GM19043 (cell line): ENCODE measurements around the gene SUPT5H.

ENCODE experiments used
- ATAC-seq: cut with Tn5 transposase; IDR thresholded peaks from one replicate; pipeline ENCODE4 v1.9.1; 2021; ENCODE audit warnings: low read depth; ENCODE audit not compliant: unreplicated experiment

SUPT5H gene

GRCh38 chr19:39489756-39490155, 44.4 kb downstream of the SUPT5H start:
- ATAC-seq: no peak

DNA sequence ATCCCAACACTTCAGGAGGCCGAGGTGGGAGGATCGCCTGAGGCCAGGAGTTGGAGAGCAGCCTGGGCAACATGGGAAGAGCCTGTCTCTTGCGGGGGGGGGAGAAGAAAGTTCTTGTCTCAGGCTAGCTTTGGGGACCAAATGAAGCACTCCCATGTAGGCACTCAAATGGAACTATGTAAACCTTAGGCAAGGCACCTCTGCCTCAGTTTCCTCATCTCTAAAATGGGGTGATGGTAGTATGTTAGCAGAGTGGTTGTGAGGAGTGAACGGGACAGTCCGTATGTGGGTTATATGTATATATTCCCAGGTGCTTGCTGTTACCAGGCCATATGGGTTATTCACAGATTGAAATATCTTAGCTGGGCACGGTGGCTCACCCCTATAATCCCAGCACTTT, 46.8 kb downstream of the SUPT5H start:
- no peak for ATAC-seq

GRCh38 chr19:39492788-39493187, 47.4 kb downstream of the SUPT5H start:
- ATAC-seq: no peak

DNA sequence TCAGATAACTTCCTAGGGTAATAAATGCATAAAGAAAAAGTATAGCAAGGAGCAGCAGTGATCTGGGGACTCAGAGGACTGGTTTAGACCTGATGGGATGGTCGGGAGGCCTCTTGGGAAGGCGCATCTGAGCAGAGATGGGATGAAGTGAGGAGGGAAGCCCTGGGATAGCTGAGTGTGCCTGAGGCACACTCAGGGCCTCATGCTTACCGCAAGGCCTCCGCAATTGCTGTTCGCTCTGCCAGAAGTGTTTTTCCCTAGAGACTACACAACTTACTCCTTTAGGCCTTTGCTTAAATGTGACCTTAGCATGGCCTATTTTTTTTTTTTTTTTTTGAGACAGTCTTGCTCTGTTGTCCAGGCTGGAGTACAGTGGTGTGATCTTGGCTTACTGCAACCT, 49.3 kb downstream of the SUPT5H start:
- no peak for ATAC-seq

DNA sequence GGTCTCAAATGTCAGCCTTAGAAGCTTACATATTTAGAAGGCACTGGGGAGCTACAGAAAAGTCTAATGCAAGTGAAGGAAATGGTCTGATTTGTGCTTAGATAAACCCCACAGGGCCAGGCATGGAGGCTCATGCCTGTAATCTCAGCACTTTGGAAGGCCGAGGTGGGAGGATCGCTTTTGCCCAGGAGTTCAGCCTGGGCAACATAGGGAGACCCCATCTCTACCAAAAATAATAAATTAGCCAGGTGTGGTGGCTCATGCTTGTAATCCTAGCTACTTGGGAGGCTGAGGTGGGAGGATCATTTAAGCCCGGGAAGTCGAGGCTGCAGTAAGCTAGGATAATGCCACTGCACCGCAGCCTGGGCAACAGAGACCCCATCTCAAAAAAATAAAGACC, 50.7 kb downstream of the SUPT5H start:
- no peak for ATAC-seq

DNA sequence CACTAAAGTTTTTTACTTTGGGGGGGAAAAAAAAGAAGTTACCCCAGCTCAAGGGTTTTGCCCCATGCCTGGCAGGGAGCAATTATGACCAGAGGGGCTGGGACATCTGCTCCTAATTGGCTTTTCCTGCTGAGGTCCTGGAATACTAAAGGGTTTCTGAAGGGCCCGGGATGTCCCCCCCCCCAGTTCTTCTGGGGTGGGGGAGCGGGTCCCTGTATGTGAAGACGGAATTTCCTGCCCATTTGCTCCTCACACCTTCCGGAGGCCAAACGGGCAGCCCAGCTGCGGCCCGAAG, 52.3 kb downstream of the SUPT5H start:
- no peak for ATAC-seq

- no peak for ATAC-seq
Observed at GRCh38 chr19:39497996-39498797, 52.8 kb downstream of the SUPT5H start.

DNA sequence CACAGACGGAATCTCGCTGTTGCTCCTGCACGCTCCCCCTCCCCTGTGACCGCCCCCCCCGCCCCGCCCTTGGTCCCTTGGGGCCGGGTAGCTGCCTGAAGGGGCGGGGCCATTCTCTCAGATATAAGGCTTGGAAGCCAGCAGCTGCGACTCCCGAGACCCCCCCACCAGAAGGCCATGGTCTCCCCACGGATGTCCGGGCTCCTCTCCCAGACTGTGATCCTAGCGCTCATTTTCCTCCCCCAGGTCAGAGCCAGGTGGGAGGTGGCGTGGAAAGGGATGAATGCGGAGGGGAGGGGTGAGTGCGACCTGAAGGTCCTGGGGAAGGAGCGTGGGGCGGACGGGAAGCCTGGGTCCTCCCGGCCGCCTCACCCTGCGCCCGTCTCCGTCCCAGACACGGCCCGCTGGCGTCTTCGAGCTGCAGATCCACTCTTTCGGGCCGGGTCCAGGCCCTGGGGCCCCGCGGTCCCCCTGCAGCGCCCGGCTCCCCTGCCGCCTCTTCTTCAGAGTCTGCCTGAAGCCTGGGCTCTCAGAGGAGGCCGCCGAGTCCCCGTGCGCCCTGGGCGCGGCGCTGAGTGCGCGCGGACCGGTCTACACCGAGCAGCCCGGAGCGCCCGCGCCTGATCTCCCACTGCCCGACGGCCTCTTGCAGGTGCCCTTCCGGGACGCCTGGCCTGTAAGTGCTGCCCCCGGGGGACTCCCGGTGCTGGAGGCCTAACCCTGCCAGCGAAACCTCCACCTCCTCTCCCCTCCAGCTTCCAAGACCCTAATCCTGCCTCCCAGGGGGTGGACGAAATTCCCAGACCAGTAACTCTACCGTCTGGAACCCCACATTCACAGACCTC, 53.6 kb downstream of the SUPT5H start, which contains the start of gene DLL3:
Gene DLL3 (plus strand): TSS at position 150 of the 845 bp plus-strand sequence. CDS start 28 bp downstream, at position 178.
- no peak for ATAC-seq

DNA sequence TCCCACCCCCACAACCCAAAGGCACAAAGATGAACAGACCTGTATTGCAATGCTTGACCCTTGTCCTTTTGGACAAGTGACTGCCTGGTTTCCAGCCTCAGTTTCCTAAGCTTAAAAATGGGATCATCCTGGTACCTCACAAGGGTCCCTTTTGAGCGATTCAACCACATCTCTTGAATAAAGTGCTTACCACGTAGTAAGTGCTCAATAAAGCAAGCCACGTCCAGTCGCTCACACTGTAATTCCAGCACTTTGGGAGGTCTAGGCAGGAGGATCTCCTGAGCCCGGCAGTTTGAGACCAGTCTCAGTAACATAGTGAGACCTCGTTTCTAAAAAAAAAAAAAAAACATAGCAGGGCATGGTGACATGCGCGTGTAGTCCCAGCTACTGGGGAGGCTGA, 54.5 kb downstream of the SUPT5H start:
- no peak for ATAC-seq

- no peak for ATAC-seq
Observed at GRCh38 chr19:39500543-39500942, 55.2 kb downstream of the SUPT5H start.

DNA sequence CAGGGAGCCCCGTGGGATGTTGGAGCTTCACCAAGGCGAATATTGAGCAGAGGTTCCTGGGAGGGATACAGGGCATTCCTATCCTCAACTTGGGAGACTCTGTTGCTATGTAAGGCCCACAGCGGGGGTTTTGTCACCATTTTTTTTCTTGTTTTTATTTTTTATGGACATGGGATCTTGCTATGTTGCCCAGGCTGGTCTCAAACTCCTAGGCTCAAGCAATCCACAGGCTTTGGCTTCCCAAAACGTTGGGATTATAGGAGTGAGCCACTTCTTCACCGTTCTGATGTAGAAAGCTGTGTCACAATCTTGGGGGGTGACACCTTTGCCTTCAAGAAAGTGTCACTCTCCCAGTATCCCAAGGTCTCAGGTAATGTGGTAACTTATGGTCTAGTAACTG, 56.0 kb downstream of the SUPT5H start:
- no peak for ATAC-seq

DNA sequence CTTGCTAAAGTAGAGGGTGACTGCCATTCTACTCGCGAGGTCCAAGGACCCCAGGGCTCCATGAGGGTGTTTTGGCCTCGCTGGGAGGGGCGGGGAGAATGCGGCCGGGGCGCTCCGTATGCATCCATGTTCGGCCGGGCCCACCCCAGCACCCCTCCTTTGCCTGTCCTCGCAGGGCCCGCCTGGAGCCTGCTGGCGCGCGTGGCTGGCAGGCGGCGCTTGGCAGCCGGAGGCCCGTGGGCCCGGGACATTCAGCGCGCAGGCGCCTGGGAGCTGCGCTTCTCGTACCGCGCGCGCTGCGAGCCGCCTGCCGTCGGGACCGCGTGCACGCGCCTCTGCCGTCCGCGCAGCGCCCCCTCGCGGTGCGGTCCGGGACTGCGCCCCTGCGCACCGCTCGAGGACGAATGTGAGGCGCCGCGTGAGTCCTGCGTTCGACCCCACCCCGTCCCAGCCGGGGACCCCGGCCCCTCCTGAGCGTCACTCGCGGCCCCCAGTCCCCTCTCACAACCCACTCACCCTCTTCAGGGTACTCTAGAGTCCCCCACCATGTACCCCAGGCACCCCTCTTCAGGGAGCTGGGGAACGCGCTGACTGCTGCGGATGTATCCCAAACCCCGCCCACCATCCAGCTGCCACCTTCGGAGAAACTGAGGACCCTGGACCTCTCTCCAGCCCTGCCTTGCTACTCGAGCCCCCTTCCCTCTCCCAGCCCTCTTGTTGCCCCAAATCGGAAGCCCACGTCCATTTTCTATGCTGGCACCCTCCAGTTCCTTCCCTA, 57.4 kb downstream of the SUPT5H start:
- no peak for ATAC-seq

GRCh38 chr19:39506598-39506943, 61.2 kb downstream of the SUPT5H start:
- no peak for ATAC-seq

- no peak for ATAC-seq
Observed at GRCh38 chr19:39506944-39507714, 61.7 kb downstream of the SUPT5H start.

GRCh38 chr19:39507715-39508364, 62.5 kb downstream of the SUPT5H start:
- no peak for ATAC-seq

DNA sequence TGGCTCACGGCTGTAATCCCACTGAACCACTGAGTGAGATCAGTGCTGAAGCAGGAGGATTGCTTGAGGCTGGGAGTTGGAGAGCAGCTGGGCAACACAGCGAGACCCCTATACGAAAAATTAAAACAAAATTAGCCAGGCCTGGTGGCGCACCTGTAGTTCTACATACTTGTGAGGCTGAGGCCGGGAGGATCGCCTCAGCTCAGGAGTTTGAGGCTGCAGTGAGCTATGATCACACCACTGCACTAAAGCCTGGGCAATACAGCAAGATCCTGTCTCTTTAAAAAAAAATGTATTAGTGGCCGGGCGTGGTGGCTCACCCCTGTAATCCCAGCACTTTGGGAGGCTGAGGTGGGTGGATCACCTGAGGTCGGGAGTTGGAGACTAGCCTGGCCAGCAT, 63.2 kb downstream of the SUPT5H start:
- ATAC-seq: no peak

DNA sequence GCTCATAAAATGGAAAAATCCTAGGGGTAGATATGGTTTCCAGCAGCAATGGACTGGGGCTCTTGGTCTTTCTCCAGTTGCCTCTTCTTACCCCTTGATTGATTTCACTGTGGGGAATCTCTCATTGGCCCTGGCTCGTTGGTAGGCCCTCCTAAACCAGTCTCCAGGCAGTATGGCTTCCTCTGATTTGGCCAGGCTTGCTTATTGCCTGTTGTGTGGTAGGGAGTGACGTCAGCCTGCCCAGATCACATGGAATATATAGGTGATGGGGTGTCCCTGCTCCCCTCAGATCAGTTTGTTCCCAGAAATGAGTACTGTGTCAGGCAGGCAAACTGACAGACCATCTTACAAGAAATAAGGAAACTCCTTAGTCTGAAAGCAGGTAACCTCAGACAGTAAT, 63.9 kb downstream of the SUPT5H start:
- no peak for ATAC-seq

DNA sequence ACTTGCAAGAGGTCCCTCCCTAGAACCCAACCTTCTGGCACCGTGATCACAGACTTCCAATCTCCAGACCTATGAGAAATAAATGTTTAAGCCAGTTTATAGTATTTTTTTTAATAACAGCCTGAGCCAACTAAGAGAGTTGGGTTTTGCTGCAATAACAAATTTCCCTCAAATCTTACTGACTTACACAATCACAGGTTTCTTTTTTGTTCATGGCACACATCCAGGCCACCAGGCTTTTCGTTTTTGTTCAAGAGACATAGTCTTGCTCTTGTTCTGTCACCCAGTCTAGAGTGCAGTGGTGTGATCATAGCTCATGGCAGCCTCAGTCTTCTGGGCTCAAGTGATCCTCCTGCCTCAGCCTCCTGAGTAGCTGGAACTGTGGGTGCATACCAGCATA, 67.6 kb downstream of the SUPT5H start:
- no peak for ATAC-seq

- ATAC-seq: no peak
Observed at GRCh38 chr19:39514840-39515550, 69.6 kb downstream of the SUPT5H start, which contains the start of gene SELENOV. TSS of gene SELENOV (plus strand) at chr19:39515139. CDS start at chr19:39515213, 74 bp downstream.
